ENCODE measurements around the gene KCNJ10. TPM values are rescaled to one million over a fixed set of nuclear protein-coding genes. Genes with fewer than 3 reads are reported as not detected.

The KCNJ10 gene
- total and polyA plus RNA-seq, 2 of the 13 experiments (the other 11 are each of a cell fraction or from before 2014, with no cell fraction given): 4.4 to 10.3 TPM

GRCh38 chr1:160053548-160054365, 16.2 kb downstream of the KCNJ10 start (continued):
- TF ChIP-seq HCFC1 (IDR thresholded peaks at IDR 0.05; ENCODE audit: low read depth, low read length) (no peak), ZNF574 (CRISPR knock-in tag; IDR thresholded peaks at IDR 0.05) (no peak), PRDM4 (CRISPR knock-in tag; IDR thresholded peaks at IDR 0.05; ENCODE audit: borderline replicate concordance) (no peak), ZNF556 (CRISPR knock-in tag; IDR thresholded peaks at IDR 0.05; ENCODE audit: borderline replicate concordance) (0 out of 2 replicates have a peak, but pooled peaks have one; percentile 31), NR2F2 (IDR thresholded peaks at IDR 0.05; ENCODE audit: borderline replicate concordance, low read depth) (peak; percentile 99), LRRFIP1 (CRISPR knock-in tag; conservative IDR thresholded peaks at IDR 0.05) (no peak), LBX2 (CRISPR knock-in tag; IDR thresholded peaks at IDR 0.05; ENCODE audit: borderline replicate concordance) (no peak), ZMYM3 (CRISPR knock-in tag; IDR thresholded peaks at IDR 0.05) (no peak), ZNF75D (CRISPR knock-in tag; IDR thresholded peaks at IDR 0.05; ENCODE audit: borderline replicate concordance) (no peak), ETV6 (CRISPR knock-in tag; conservative IDR thresholded peaks at IDR 0.05) (no peak), HES4 (CRISPR knock-in tag; IDR thresholded peaks at IDR 0.05; ENCODE audit: borderline replicate concordance) (no peak), ZBTB42 (CRISPR knock-in tag; IDR thresholded peaks at IDR 0.05) (no peak), SOX6 (IDR thresholded peaks at IDR 0.05) (no peak), SOX6 (CRISPR knock-in tag; IDR thresholded peaks at IDR 0.05) (peak; percentile 99), ARNT2 (CRISPR knock-in tag; IDR thresholded peaks at IDR 0.05; ENCODE audit: low read depth) (no peak), MEF2D (CRISPR knock-in tag; IDR thresholded peaks at IDR 0.05) (0 out of 2 replicates have a peak, but pooled peaks have one; percentile 31), PLSCR1 (CRISPR knock-in tag; IDR thresholded peaks at IDR 0.05; ENCODE audit: borderline replicate concordance) (no peak), FOXA3 (CRISPR knock-in tag; IDR thresholded peaks at IDR 0.05) (peak; percentile 71), YY1 (IDR thresholded peaks at IDR 0.05; ENCODE audit: insufficient read depth, insufficient replicate concordance, low read depth, low read length) (no peak), ZNF333 (CRISPR knock-in tag; IDR thresholded peaks at IDR 0.05; ENCODE audit: borderline replicate concordance) (no peak)

All from HepG2 (cell line).